Neuronal stem cell (in vitro differentiated cells): ENCODE measurements around the gene IBTK.

Experiments
- DNase-seq: peaks from one replicate; pipeline ENCODE4 v3.0.0-alpha.2; 2013; ENCODE audit warnings: low spot score
- H2AFZ ChIP-seq: one replicate; pipeline ENCODE4 v1.6.1; 2013; ENCODE audit warnings: mild to moderate bottlenecking, low read length, inconsistent platforms
- H2AK5ac ChIP-seq: 2 replicates; pipeline ENCODE4 v1.6.1; 2013; ENCODE audit warnings: low read depth, mild to moderate bottlenecking, inconsistent platforms, low read length, moderate library complexity, mixed read lengths
- H2BK120ac ChIP-seq: 2 replicates; pipeline ENCODE4 v1.6.1; 2013; ENCODE audit warnings: low read depth, mild to moderate bottlenecking, inconsistent platforms, low read length, moderate library complexity, mixed read lengths
- H2BK12ac ChIP-seq: one replicate; pipeline ENCODE4 v1.6.1; 2013; ENCODE audit warnings: low read length, inconsistent platforms
- H2BK15ac ChIP-seq: 2 replicates; pipeline ENCODE4 v1.6.1; 2013; ENCODE audit warnings: mild to moderate bottlenecking, low read length, inconsistent platforms, mixed read lengths
- H2BK5ac ChIP-seq: one replicate; pipeline ENCODE4 v1.6.1; 2013; ENCODE audit warnings: inconsistent platforms, mild to moderate bottlenecking, low read length, moderate library complexity
- H3K14ac ChIP-seq: one replicate; pipeline ENCODE4 v1.6.1; 2013; ENCODE audit warnings: low read length, inconsistent platforms
- H3K18ac ChIP-seq: 2 replicates; pipeline ENCODE4 v1.6.1; 2013; ENCODE audit warnings: low read length, inconsistent platforms
- H3K23ac ChIP-seq: 2 replicates; pipeline ENCODE4 v1.6.1; 2013; ENCODE audit warnings: low read depth, mild to moderate bottlenecking, mixed read lengths, low read length, inconsistent platforms; ENCODE audit not compliant: poor library complexity
- H3K27ac ChIP-seq: replicated peaks from 3 replicates; pipeline ENCODE4 v1.5.1; 2013; ENCODE audit warnings: low read length, inconsistent platforms
- H3K27me3 ChIP-seq, 3 experiments: 2 replicates each; pipeline ENCODE4 v1.6.1; 2013; ENCODE audit warnings: low read length in 3 of 3, mild to moderate bottlenecking in 2 of 3, inconsistent platforms in 1 of 3, low read depth in 1 of 3, mixed read lengths in 1 of 3, moderate library complexity in 1 of 3; ENCODE audit not compliant: control insufficient read depth in 3 of 3, insufficient read depth in 3 of 3
- H3K36me3 ChIP-seq, 2 donors: replicated peaks in 1 of 2; 2 replicates each; pipeline ENCODE4 v1.6.1; 2013; ENCODE audit warnings: low read length in 2 of 2; ENCODE audit not compliant: control insufficient read depth in 2 of 2, insufficient read depth in 2 of 2
- H3K4ac ChIP-seq: 2 replicates; pipeline ENCODE4 v1.6.1; 2013; ENCODE audit warnings: inconsistent platforms, mild to moderate bottlenecking, low read length, moderate library complexity
- H3K4me1 ChIP-seq, 2 donors: 1 replicate in 1 of 2; 2 replicates in 1 of 2; pipeline ENCODE4 v1.6.1; 2013; ENCODE audit warnings: low read length in 2 of 2, low read depth in 1 of 2; ENCODE audit not compliant: control insufficient read depth in 2 of 2, insufficient read depth in 1 of 2
- H3K4me2 ChIP-seq: one replicate; pipeline ENCODE4 v1.6.1; 2013; ENCODE audit warnings: mild to moderate bottlenecking, low read length, inconsistent platforms; ENCODE audit not compliant: insufficient read depth, poor library complexity, severe bottlenecking
- H3K4me3 ChIP-seq, 2 donors: 2 replicates each; pipeline ENCODE4 v1.5.1; 2013; ENCODE audit warnings: low read length in 2 of 2, mild to moderate bottlenecking in 2 of 2, inconsistent platforms in 1 of 2, moderate library complexity in 1 of 2
- H3K79me1 ChIP-seq: one replicate; pipeline ENCODE4 v1.6.1; 2013; ENCODE audit warnings: low read depth, mild to moderate bottlenecking, inconsistent platforms, low read length, moderate library complexity
- H3K9ac ChIP-seq: one replicate; pipeline ENCODE4 v1.6.1; 2013; ENCODE audit warnings: mild to moderate bottlenecking, low read depth, low read length, inconsistent platforms; ENCODE audit not compliant: poor library complexity
- H3K9me3 ChIP-seq, 2 donors: replicated peaks in 1 of 2; 2 replicates each; pipeline versions ENCODE3 to v1.6.1; 2013; ENCODE audit warnings: low read length in 2 of 2, mild to moderate bottlenecking in 2 of 2, inconsistent platforms in 1 of 2, low read depth in 1 of 2, mixed read lengths in 1 of 2, moderate library complexity in 1 of 2; ENCODE audit not compliant: control insufficient read depth in 2 of 2, insufficient read depth in 1 of 2
- H4K8ac ChIP-seq: one replicate; pipeline ENCODE4 v1.6.1; 2013; ENCODE audit warnings: low read depth, mild to moderate bottlenecking, inconsistent platforms, low read length, moderate library complexity
- H4K91ac ChIP-seq: one replicate; pipeline ENCODE4 v1.6.1; 2013; ENCODE audit warnings: low read length, low read depth, mild to moderate bottlenecking, inconsistent platforms; ENCODE audit not compliant: poor library complexity
- WGBS, 2 donors: extraction: QIAGEN DNeasy Blood & Tissue Kit; methylation state at CpG; one replicate each; pipeline ENCODE4 v1.1.7; 2013; ENCODE audit warnings: missing lambda C conversion rate in 2 of 2, mixed read lengths in 1 of 2; ENCODE audit not compliant: insufficient read length in 2 of 2, insufficient replicate concordance in 1 of 2; ENCODE audit errors: extremely low coverage in 2 of 2; 5-methylcytosine and 5-hydroxymethylcytosine counted together

The IBTK gene

DNA sequence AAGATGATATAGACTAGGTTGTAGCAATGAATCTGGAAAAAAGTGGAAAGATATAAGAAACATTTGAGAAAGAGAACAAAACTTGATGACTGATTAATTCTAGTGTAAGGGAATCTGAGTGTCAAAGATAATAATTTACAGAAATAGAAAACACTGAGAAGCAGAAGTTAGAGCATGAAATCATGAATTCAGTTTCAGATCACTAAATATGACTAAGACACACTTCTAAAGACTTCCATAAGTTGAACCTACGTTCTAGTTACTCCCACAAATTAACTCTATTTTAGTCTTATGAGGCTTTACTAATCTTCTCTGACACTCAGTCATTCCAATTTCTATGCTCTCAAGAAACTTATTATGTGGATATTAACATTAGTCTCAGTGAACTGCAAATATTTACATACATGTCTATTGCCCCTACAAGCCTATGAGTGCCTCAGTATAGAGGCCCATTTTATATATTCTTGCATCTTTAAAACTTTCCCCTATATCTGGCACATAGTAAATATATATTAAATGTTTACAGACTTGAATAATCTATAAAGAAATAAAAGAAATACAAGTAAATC is 30.4 kb downstream of the IBTK start:
- Histone ChIP-seq H4K91ac (no peak overlapping the region), H2BK15ac (no peak overlapping the region), H3K14ac (no peak overlapping the region), H3K9me3 (no peaks in the 10 kb centered on the region), H3K4me3 (no peak overlapping the region), H3K18ac (no peak overlapping the region), H3K27ac (no peak overlapping the region), H3K4me1 (no peaks in the 10 kb centered on the region), H3K23ac (no peak overlapping the region), H3K9ac (no peak overlapping the region), H3K36me3 (peaks cover 2 to 97% of the 10 kb centered on the region in 2 donors), H3K27me3 (no peaks in the 10 kb centered on the region), H2AK5ac (no peak overlapping the region), H3K79me1 (peaks cover 2% of the 10 kb centered on the region), H3K4ac (no peak overlapping the region), H2AFZ (no peak overlapping the region), H2BK5ac (no peak overlapping the region), H2BK12ac (no peak overlapping the region), H3K4me2 (no peak overlapping the region), H2BK120ac (no peak overlapping the region), H4K8ac (no peak overlapping the region)
- DNase-seq: no peak
- WGBS, 2 donors: no CpG with 5 or more reads among the region's 1 CpG

DNA sequence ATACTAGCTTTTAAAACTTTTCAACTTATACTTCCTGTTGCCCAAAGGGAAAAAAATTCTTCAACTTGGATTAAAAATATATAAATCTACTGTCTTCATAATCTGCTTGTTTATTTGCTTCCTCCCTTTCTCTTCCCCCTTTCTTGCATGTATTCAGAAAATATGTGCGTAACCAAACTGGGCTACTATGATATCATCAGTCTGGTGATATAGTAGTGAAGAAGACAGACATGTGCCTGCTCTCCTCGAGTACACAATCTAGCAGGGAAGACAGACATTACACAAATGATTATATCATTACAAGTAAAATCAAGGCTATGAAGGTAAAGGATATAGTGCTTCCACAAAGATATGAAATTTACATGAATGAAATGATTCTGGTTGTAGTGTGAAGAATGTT is 31.0 kb downstream of the IBTK start:
- Histone ChIP-seq H3K27ac (no peak overlapping the region), H2BK15ac (no peak overlapping the region), H3K4me1 (no peaks in the 10 kb centered on the region), H2BK5ac (no peak overlapping the region), H4K91ac (no peak overlapping the region), H3K9me3 (no peaks in the 10 kb centered on the region), H2BK12ac (no peak overlapping the region), H2AFZ (no peak overlapping the region), H3K4me2 (no peak overlapping the region), H3K18ac (no peak overlapping the region), H3K4ac (no peak overlapping the region), H4K8ac (no peak overlapping the region), H3K4me3 (no peak overlapping the region), H2BK120ac (no peak overlapping the region), H3K9ac (no peak overlapping the region), H3K36me3 (peaks cover 2 to 97% of the 10 kb centered on the region in 2 donors), H3K27me3 (no peaks in the 10 kb centered on the region), H2AK5ac (no peak overlapping the region), H3K14ac (no peak overlapping the region), H3K23ac (no peak overlapping the region), H3K79me1 (peaks cover 2% of the 10 kb centered on the region)
- no CpG with 5 or more reads among the region's 2 CpGs for WGBS, 2 donors
- DNase-seq: no peak

DNA sequence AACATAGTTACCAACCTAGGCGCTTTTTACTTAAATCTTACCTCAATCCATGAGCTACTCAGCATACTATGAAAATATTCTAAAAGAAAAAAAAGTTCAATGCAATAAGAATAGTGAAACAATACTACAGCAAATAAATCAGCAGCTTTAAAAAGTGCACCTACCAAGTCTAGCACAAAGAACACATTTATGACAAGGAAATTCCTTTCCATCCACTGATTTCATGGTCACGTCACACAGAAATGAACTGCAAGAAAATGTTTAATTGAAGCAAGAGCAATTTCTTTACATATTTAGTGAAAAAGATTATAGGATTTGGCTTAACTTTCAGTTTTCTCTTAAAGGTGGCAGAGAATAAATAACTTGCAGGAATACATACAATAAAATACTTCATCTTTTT is 36.2 kb downstream of the IBTK start:
- peaks cover 2% of the 10 kb centered on the region for H3K79me1 ChIP-seq
- no peak overlapping the region for H2AK5ac ChIP-seq
- H3K4me3 ChIP-seq: no peak overlapping the region
- no peak overlapping the region for H3K27ac ChIP-seq
- peaks cover 0 to 4% of the 10 kb centered on the region in 2 donors for H3K9me3 ChIP-seq
- H3K14ac ChIP-seq: no peak overlapping the region
- H2AFZ ChIP-seq: no peak overlapping the region
- no peak overlapping the region for H3K18ac ChIP-seq
- H4K91ac ChIP-seq: no peak overlapping the region
- no peak overlapping the region for H2BK15ac ChIP-seq
- no peak for DNase-seq
- H4K8ac ChIP-seq: no peak overlapping the region
- WGBS, 2 donors: no CpG with 5 or more reads among the region's 2 CpGs
- H3K4me1 ChIP-seq: no peaks in the 10 kb centered on the region
- H2BK5ac ChIP-seq: no peak overlapping the region
- H2BK12ac ChIP-seq: no peak overlapping the region
- no peaks in the 10 kb centered on the region for H3K27me3 ChIP-seq
- H3K9ac ChIP-seq: no peak overlapping the region
- H3K4me2 ChIP-seq: no peak overlapping the region
- H2BK120ac ChIP-seq: no peak overlapping the region
- peaks cover 4 to 93% of the 10 kb centered on the region in 2 donors for H3K36me3 ChIP-seq
- no peak overlapping the region for H3K4ac ChIP-seq
- no peak overlapping the region for H3K23ac ChIP-seq

DNA sequence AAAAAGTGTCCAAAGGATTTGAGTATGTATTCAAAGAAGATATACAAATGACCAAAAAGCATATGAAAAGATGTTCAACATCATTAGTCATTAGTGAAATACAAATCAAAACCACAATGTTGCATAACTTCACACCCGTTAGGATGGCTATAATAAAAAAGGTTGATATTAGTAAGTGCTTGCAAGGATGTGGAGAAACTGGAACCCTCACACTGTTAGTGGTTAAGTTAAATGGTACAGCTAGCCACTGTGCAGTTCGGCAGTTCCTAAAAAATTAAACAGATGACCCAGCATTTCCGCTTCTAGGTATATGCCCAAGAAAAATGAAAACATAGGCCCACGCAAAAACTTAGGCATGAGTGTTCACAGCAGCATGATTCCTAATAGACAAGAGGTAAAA is 38.6 kb downstream of the IBTK start:
- Histone ChIP-seq H3K4me2 (no peak overlapping the region), H2AFZ (no peak overlapping the region), H2BK15ac (no peak overlapping the region), H2BK5ac (no peak overlapping the region), H3K23ac (no peak overlapping the region), H3K36me3 (peaks cover 2 to 91% of the 10 kb centered on the region in 2 donors), H3K18ac (no peak overlapping the region), H2BK120ac (no peak overlapping the region), H3K9ac (no peak overlapping the region), H3K4me1 (peaks cover 2 to 3% of the 10 kb centered on the region in 2 donors), H3K14ac (no peak overlapping the region), H2BK12ac (no peak overlapping the region), H2AK5ac (no peak overlapping the region), H3K27ac (no peak overlapping the region), H3K4ac (no peak overlapping the region), H4K91ac (no peak overlapping the region), H3K9me3 (peaks cover 0 to 4% of the 10 kb centered on the region in 2 donors), H3K27me3 (no peaks in the 10 kb centered on the region), H3K4me3 (no peak overlapping the region), H4K8ac (no peak overlapping the region), H3K79me1 (no peaks in the 10 kb centered on the region)
- DNase-seq: no peak
- no CpG with 5 or more reads among the region's 4 CpGs for WGBS, 2 donors
